ENCODE results near the gene AMPD2.
A peak's percentile ranks its signal among the peaks of the same experiment; 100 is the strongest.

Gene AMPD2

GRCh38 chr1:109649491-109649914 lies 29.9 kb downstream of the AMPD2 start:
- no peak for DNase-seq (ENCODE audit: low read depth)
- TF ChIP-seq CTCF (conservative IDR thresholded peaks at IDR 0.05; ENCODE audit: low read depth, low read length) = peak; percentile 7
- H3K4me3 ChIP-seq (ENCODE audit: low read length) = no peak overlapping the region

- DNase-seq (ENCODE audit: low read depth) = no peak
- no peak overlapping the region for H3K4me3 ChIP-seq (ENCODE audit: low read length)
- no peak for TF ChIP-seq CTCF (conservative IDR thresholded peaks at IDR 0.05; ENCODE audit: low read depth, low read length)
Measured at GRCh38 chr1:109650609-109651008, 31.0 kb downstream of the AMPD2 start.

- TF ChIP-seq CTCF (conservative IDR thresholded peaks at IDR 0.05; ENCODE audit: low read depth, low read length) = no peak
- DNase-seq (ENCODE audit: low read depth) = no peak
- H3K4me3 ChIP-seq (ENCODE audit: low read length) = no peak overlapping the region
Measured at GRCh38 chr1:109652402-109652801, 32.8 kb downstream of the AMPD2 start.

GRCh38 chr1:109653306-109653705 lies 33.7 kb downstream of the AMPD2 start:
- TF ChIP-seq CTCF (conservative IDR thresholded peaks at IDR 0.05; ENCODE audit: low read depth, low read length) = no peak
- no peak overlapping the region for H3K4me3 ChIP-seq (ENCODE audit: low read length)
- DNase-seq (ENCODE audit: low read depth) = no peak

- no peak overlapping the region for H3K4me3 ChIP-seq (ENCODE audit: low read length)
- no peak for TF ChIP-seq CTCF (conservative IDR thresholded peaks at IDR 0.05; ENCODE audit: low read depth, low read length)
- no peak for DNase-seq (ENCODE audit: low read depth)
Measured at GRCh38 chr1:109654519-109654918, 34.9 kb downstream of the AMPD2 start.

- DNase-seq (ENCODE audit: low read depth) = no peak
Measured at GRCh38 chr1:109655615-109656519, 36.2 kb downstream of the AMPD2 start, which contains the start of gene GSTM4. TSS of gene GSTM4 (plus strand) at chr1:109656099. CDS start at chr1:109656390, 291 bp downstream.

More at GRCh38 chr1:109655615-109656519, 36.2 kb downstream of the AMPD2 start, which contains the start of gene GSTM4:
- TF ChIP-seq CTCF (conservative IDR thresholded peaks at IDR 0.05; ENCODE audit: low read depth, low read length) = no peak
- H3K4me3 ChIP-seq (ENCODE audit: low read length) = peak within 1 kb of the TSS; percentile 77
